GM21526 (cell line): ENCODE measurements around the gene CALHM4.

ENCODE experiments used
- ATAC-seq: cut with Tn5 transposase; IDR thresholded peaks from one replicate; pipeline ENCODE4 v1.9.1; 2021; ENCODE audit warnings: moderate library complexity; ENCODE audit not compliant: unreplicated experiment, low FRiP score

Gene CALHM4

DNA sequence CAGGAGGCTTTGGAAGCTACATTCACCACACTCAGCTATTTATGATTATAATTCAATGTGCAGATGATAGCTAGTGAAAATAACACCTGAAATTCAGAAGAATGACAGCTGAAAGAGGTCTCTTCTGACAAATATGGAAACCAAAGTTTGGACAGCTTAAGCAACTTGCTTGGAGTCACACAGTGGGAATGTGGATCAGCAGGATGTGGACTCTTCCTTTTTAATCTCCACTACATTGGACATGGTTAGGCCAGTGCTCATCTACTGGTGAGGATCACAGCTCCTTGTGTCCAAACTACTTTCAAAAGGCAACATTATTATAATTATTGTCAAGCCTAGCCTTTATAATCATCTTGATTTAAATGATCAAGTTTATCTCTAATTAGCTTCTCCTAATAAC is 18.4 kb upstream of the CALHM4 start:
- no peak for ATAC-seq

- ATAC-seq: no peak
Observed at GRCh38 chr6:116536216-116536621, 17.3 kb upstream of the CALHM4 start.

GRCh38 chr6:116542426-116542825 is 11.1 kb upstream of the CALHM4 start:
- no peak for ATAC-seq

DNA sequence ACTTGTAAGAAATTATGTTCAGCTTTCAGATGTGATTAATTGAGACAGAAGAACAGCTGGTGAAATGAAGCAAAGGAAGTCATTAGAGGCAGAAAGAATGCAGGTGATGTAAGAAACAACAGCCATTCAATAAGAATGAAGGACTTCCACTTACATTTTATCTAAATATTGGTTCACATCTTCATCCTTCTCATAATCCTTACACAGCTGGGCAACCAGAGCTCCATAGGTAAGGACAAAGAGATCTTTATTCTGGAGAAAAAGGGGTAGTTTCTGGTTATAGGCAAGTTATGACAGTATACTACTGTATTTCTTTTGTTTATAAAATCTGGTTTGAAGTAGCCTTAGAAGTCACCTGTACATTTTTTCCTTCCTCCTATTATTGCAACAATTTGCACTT is 10.4 kb upstream of the CALHM4 start:
- ATAC-seq: no peak

DNA sequence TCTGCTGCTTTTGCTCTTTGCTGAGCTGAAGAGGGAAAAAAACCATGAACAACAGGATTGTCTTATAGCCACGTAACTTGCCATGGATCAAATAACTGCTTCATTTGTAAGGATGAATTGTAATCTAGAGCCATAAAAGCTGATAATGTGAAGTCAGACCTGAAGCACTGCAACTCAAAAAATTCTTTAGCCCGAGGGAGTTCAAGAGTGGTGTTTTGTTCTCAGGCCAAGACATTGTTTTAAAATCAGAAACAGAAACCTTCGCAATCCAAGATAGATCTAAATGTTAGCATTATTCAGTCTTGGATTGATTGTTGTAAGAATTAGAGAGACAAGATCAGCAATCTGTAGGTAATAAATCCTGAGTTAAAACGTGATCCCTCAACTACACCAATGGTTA is 7.9 kb upstream of the CALHM4 start, which contains the start of gene TRAPPC3L:
Gene TRAPPC3L, minus strand, starts transcription at position 34 of the 400 bp plus-strand sequence. CDS start 170 bp downstream, outside the sequence.
- no peak for ATAC-seq

GRCh38 chr6:116547358-116547757 is 6.2 kb upstream of the CALHM4 start:
- ATAC-seq: no peak

- no peak for ATAC-seq
Observed at GRCh38 chr6:116550796-116551195, 2.8 kb upstream of the CALHM4 start.

DNA sequence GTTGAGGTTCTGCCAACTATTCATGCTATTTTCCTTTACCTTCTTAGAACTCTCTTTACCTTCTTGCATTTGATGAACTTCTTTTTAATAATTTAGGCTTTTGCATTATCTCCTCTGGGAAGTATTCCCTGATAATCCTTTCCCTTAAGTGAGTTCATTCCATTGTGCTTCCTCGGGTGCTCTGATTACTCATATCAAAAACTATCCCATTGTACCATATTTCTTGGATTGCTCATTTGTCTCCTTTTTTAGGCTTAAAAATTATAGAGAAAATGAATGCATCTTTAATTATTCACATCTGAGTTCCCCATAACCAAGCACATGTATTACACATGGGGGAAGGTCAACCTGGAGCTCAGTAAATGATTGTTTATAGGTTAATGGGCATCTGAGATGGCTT is 2.5 kb downstream of the CALHM4 start:
- no peak for ATAC-seq

DNA sequence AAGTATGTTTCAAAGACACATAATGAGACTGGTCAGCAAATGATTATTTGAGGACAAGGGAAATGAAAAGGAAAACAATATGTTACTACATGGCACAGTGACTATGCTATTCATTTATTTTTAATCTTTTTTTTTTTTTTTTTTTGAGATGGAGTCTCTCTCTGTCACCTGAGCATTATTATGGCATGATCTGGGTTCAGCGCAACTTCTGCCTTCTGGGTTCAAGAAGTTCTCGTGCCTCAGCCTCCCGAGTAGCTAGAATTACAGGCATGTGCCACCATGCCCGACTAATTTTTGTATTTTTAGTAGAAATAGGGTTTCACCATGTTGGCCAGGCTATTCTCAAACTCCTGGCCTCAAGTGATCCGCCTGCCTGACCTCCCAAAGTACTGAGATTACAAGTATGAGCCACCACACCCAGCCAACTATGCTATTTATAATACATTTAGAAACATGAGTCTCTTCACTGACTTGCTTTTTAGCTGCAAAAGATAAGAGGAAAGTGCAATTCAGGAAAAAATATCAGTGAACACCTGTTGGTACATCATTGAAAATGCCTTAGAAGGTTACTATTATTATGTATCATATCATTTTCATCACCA is 3.4 kb downstream of the CALHM4 start:
- no peak for ATAC-seq

- ATAC-seq: no peak
Observed at GRCh38 chr6:116557893-116558292, 4.3 kb downstream of the CALHM4 start.

- ATAC-seq: no peak
Observed at GRCh38 chr6:116560130-116560529, 6.6 kb downstream of the CALHM4 start.

DNA sequence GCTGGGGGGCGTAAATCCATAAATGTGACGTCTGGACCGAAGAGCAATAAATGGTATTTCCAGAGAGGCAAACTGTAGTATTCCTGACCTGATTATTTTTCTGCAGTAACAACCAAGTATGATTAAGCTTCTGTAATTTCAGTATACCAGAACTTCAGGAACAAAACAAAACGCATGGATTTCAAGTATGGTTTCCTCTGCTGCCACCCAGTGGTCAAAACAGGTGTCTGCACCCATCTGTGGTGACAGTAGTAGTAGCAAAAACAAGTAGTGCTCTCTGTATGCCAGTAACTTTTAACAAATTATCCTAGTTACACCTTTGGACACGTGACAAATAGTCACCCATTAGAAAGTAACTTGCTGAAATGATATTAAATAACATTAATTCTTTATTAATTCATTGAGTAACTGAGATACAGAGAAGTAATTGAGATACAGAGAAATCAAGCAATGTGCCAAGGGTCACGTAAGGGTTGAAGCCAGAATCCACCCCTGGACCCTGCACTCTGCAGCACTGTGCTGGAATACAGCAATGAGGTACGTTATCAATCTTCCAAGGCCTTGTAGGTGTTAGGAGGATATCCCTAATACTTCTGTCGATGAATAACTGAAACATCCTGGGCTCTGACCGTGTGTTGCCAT is 7.9 kb downstream of the CALHM4 start:
- ATAC-seq: no peak

DNA sequence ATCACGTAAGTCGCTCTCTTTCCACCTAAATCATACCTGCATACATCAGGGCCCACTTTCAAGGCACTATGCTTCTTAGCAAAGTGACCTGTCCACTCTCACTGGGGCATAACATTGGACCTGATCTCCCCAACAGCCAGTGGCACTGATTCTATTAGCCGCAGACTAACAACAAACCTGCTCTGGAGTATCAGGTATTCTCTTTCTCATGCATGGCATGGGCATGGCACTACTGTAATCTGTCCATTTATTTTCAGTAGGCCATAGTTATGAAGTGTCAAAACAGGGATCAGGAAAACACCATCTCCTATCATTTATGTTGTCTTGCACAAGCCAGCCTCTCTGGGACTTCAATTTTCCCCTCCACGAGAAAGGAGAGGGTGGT is 8.5 kb downstream of the CALHM4 start:
- no peak for ATAC-seq

GRCh38 chr6:116562614-116563013 is 9.1 kb downstream of the CALHM4 start:
- no peak for ATAC-seq

DNA sequence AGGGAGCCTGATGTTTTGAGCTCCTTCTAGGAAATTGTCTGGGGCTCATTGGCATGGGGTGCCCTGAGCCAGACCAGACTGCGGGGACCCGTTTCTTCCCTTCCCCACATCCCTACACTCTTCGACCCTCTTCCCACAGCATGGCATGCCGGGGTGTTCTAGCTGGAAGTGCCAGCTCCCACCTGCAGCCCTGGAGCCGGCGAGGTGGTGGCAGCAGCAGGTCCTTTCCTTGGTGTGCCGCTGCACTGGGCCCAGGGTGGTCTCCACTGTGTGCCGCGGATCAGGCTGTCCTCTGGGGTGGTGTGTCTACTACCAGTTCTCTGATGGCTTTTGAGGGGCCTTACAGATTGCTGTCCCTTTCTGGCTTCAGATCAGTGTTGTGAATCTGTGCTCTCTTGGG is 10.3 kb downstream of the CALHM4 start:
- no peak for ATAC-seq

DNA sequence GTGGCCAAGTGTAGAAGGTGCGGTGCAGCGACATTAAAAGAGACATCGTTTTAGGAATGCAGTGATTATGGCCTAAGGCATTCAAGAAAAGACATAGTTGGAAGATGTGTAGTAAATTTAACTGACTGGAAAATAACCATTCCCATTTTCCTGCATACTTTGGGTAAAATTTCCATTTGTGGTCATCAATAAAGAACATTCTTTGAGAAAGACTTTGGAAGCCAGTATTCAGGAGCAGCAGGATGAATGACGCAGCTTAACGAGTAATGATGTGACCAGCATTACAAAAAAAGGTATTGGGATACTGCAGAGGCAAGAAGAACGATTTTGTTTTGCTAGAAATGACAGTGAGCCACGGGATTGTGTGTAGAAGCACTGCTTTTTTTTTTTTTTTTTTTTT is 10.8 kb downstream of the CALHM4 start:
- ATAC-seq: no peak

- no peak for ATAC-seq
Observed at GRCh38 chr6:116564921-116565872, 11.6 kb downstream of the CALHM4 start.

GRCh38 chr6:116568111-116568510 is 14.6 kb downstream of the CALHM4 start:
- no peak for ATAC-seq

DNA sequence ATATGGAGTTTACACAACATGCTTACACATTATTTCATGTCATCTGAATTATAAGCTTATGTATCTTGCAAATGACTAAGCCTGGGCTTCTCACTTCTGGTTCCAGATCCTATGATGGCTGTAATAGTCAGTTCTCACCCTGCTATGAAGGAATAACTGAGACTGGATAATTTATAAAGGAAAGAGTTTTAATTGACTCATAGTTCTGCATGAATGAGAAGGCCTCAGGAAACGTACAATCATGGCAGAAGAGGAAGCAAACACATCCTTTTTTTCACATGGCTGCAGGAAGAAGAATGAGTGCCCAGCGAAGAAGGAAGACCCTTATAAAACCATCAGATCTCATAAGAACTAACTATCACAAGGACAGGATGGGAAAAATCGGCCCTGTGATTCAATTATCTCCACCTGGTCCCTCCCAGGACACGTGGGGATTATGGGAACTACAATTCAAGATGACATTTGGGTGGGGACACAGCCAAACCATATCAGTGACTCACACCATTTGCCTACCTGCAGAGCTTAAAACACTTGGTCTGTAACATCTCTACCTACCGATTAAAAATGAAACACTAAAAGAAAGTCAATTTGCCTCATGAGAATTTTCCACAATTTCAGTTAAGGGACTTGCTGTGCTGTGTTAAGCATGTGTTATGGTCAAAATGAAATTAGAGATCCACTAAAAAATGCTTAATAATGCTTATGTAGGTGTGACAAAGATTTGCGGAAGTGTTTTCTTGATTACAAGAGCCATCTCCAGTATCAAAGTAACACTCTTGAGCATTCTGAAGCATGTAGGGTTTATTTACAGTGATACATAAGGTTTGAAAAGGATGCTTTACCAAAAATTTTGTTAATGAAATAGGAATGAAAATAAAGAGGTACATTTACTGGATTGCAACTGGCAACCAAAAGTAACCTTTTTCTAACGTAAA is 15.5 kb downstream of the CALHM4 start:
- ATAC-seq: no peak
